BLaER1 (cell line): ENCODE measurements around the gene NEK4.

Source experiments
- H3K27ac ChIP-seq: shearing (Covaris generic); formaldehyde crosslinking; 2 replicates; pipeline ENCODE4 v1.8.1; 2022
- H3K27me3 ChIP-seq: shearing (Covaris generic); formaldehyde crosslinking; 2 replicates; pipeline ENCODE4 v1.8.1; 2022
- H3K36me3 ChIP-seq: shearing (Covaris generic); formaldehyde crosslinking; 2 replicates; pipeline ENCODE4 v1.8.1; 2022
- H3K4me1 ChIP-seq: shearing (Covaris generic); formaldehyde crosslinking; 2 replicates; pipeline ENCODE4 v1.8.1; 2022
- H3K4me2 ChIP-seq: shearing (Covaris generic); formaldehyde crosslinking; 2 replicates; pipeline ENCODE4 v1.8.1; 2022
- H3K4me3 ChIP-seq: shearing (Covaris generic); formaldehyde crosslinking; 2 replicates; pipeline ENCODE4 v1.8.1; 2022
- H3K9ac ChIP-seq: shearing (Covaris generic); formaldehyde crosslinking; 2 replicates; pipeline ENCODE4 v1.8.1; 2022
- H3K9me3 ChIP-seq: shearing (Covaris generic); formaldehyde crosslinking; 2 replicates; pipeline ENCODE4 v1.8.1; 2022
- H4K20me1 ChIP-seq: shearing (Covaris generic); formaldehyde crosslinking; 2 replicates; pipeline ENCODE4 v1.8.1; 2022
- Cebpa-rat ChIP-seq: shearing (Covaris generic); IDR thresholded peaks from 2 replicates; pipeline ENCODE4 v1.8.1; 2022

NEK4 gene

GRCh38 chr3:52794612-52795099, 23.9 kb upstream of the NEK4 start, which contains the start of gene ITIH3:
ITIH3 (plus strand) TSS chr3:52794796; CDS start chr3:52794804, 8 bp downstream.
- no peaks in the 10 kb centered on the region for H3K9me3 ChIP-seq
- no peaks in the 10 kb centered on the region for H4K20me1 ChIP-seq
- H3K4me3 ChIP-seq = 0 out of 2 replicates have a peak within 1 kb of the TSS, but pooled peaks have one; percentile 5
- H3K4me1 ChIP-seq = peaks cover 100% of the 10 kb centered on the region
- H3K27ac ChIP-seq = peak within 1 kb of the TSS; percentile 93
- no peaks in the 10 kb centered on the region for H3K27me3 ChIP-seq
- no peak for TF ChIP-seq Cebpa-rat
- peak within 1 kb of the TSS; percentile 90 for H3K4me2 ChIP-seq
- H3K9ac ChIP-seq = peak within 1 kb of the TSS; percentile 79
- no peaks in the 10 kb centered on the region for H3K36me3 ChIP-seq

DNA sequence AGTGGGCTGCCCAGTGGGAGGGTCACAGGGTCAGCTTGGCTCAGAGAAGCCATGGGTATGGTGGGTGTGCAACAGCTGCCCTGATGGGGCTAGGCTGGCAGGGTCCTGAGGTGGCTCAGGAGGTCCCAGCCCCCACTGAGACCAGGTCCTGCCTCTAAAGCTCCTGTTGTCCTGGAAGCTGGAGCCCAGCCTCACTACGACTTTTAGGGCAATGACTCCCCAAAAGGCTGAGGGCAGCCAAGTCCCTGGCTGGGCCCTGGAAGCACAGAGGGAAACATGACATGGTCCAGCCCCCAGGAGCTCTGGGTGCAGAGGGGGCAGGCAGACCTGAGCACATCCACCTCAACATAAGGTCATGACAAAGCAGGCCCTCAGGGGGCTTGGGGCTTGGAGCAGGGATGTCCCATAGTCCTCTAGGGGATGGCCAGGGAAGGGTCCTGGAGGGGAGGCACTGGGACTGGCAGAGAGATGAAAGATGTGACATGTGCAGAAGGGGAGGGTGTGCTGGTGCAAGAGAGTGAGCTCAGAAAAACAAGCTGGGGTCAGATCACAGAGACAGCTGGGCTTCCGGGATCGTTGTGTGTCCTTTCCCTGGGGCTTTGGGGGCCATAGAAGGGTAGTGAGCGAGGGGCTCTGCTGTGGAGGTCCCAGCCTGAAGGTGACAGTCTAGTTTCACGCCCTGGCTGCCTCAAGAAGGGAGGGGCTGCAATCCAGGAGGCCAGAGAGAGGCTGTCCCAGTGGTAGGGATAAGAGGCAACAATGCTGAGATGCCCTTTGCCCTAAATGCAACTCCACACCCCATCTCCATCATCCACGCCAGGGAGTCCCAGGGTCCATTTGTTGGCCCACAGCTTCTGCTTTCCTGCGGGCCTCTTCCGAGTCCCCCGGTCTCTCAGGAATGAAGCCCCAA, 23.2 kb upstream of the NEK4 start:
- Histone ChIP-seq H3K36me3 (no peaks in the 10 kb centered on the region), H3K9me3 (no peaks in the 10 kb centered on the region), H4K20me1 (no peaks in the 10 kb centered on the region), H3K4me1 (peaks cover 100% of the 10 kb centered on the region), H3K4me2 (peak overlapping the region; percentile 90), H3K4me3 (0 out of 2 replicates have a peak overlapping the region, but pooled peaks have one; percentile 5), H3K27ac (peak overlapping the region; percentile 93), H3K27me3 (no peaks in the 10 kb centered on the region), H3K9ac (peak overlapping the region; percentile 79)
- no peak for TF ChIP-seq Cebpa-rat

GRCh38 chr3:52792961-52793695, 22.4 kb upstream of the NEK4 start:
- TF ChIP-seq Cebpa-rat = peak; percentile 22; the same call in 1 of the 2 replicates
- H3K4me1 ChIP-seq = peaks cover 98% of the 10 kb centered on the region

DNA sequence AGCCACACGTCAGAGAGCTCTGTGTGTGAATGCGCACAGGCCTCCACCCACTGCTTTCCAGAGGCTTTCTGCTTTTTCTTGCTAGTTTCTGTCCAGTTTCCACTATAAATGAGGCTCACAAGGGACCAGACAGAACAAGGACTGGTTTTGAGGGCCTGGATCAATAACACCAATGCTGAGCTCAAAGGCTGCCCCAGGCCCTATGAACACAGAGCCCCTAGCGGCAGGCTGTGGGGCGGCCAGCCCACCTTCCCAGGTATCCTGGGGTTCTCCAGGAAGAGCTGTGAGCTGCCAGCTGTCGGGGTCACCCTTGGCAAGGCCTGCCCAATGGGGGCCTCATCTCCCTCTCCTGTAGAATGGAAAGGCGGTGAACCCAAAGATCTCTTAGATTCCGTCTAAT, 21.7 kb upstream of the NEK4 start:
- no peak overlapping the region for H3K4me3 ChIP-seq
- H3K4me2 ChIP-seq = peak overlapping the region; percentile 90
- H3K9me3 ChIP-seq = no peaks in the 10 kb centered on the region
- H3K27ac ChIP-seq = peak overlapping the region; percentile 93
- no peak for TF ChIP-seq Cebpa-rat
- no peaks in the 10 kb centered on the region for H3K27me3 ChIP-seq
- no peaks in the 10 kb centered on the region for H3K36me3 ChIP-seq
- no peaks in the 10 kb centered on the region for H4K20me1 ChIP-seq
- peak overlapping the region; percentile 79 for H3K9ac ChIP-seq
- peaks cover 91% of the 10 kb centered on the region for H3K4me1 ChIP-seq

More at GRCh38 chr3:52792961-52793695, 22.4 kb upstream of the NEK4 start:
- Histone ChIP-seq H3K27ac (peak overlapping the region; percentile 93), H3K27me3 (no peaks in the 10 kb centered on the region), H3K36me3 (no peaks in the 10 kb centered on the region), H3K9ac (peak overlapping the region; percentile 79), H3K9me3 (no peaks in the 10 kb centered on the region), H3K4me3 (no peak overlapping the region), H4K20me1 (no peaks in the 10 kb centered on the region), H3K4me2 (peak overlapping the region; percentile 90)

DNA sequence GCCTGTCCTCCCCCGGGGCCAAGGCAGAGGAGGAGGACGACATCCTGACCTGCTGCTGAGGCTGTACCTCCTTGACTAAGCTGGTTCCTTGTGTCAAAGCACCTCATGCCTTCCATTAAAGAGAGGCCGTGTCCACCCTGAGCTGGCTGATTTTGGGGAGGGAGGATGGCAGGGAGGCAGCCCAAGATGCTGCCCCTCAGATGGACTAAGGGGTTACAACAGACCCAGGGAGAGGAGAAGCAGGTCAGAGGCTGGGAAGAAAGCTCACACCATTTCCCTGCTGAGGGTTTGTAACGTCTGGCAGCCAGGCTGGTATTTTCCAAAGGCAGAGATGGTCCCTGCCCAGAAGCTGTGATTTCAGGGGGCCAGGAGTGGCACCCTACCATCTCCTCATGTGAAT, 21.2 kb upstream of the NEK4 start:
- Histone ChIP-seq H3K27ac (peak overlapping the region; percentile 93), H3K27me3 (no peaks in the 10 kb centered on the region), H3K4me3 (no peak overlapping the region), H4K20me1 (no peaks in the 10 kb centered on the region), H3K4me2 (peak overlapping the region; percentile 90), H3K4me1 (peaks cover 86% of the 10 kb centered on the region), H3K36me3 (no peaks in the 10 kb centered on the region), H3K9me3 (no peaks in the 10 kb centered on the region), H3K9ac (peak overlapping the region; percentile 79)
- TF ChIP-seq Cebpa-rat = no peak

DNA sequence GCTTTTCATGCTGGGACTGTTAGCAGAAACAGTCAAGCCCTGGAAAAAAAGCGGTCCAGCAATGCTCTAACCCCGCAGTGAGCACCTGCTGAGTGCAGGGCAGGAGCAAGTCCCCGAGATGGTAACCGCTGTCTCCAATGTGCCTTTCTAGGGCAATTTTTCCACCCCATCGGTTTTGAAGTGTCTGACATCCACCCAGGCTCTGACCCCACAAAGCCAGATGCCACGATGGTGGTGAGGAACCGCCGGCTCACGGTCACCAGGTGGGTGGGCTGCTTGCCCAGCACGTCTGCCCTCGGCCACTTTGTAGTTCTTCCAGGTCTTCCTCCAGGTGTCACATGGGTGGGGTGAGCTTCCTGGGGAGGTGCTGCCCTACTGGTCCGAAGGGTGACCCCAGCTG, 20.6 kb upstream of the NEK4 start:
- peak overlapping the region; percentile 93 for H3K27ac ChIP-seq
- H3K4me1 ChIP-seq = peaks cover 81% of the 10 kb centered on the region
- peak overlapping the region; percentile 90 for H3K4me2 ChIP-seq
- no peak for TF ChIP-seq Cebpa-rat
- H3K9me3 ChIP-seq = no peaks in the 10 kb centered on the region
- no peaks in the 10 kb centered on the region for H3K36me3 ChIP-seq
- H3K4me3 ChIP-seq = 0 out of 2 replicates have a peak overlapping the region, but pooled peaks have one; percentile 4
- no peaks in the 10 kb centered on the region for H4K20me1 ChIP-seq
- peak overlapping the region; percentile 79 for H3K9ac ChIP-seq
- no peaks in the 10 kb centered on the region for H3K27me3 ChIP-seq

DNA sequence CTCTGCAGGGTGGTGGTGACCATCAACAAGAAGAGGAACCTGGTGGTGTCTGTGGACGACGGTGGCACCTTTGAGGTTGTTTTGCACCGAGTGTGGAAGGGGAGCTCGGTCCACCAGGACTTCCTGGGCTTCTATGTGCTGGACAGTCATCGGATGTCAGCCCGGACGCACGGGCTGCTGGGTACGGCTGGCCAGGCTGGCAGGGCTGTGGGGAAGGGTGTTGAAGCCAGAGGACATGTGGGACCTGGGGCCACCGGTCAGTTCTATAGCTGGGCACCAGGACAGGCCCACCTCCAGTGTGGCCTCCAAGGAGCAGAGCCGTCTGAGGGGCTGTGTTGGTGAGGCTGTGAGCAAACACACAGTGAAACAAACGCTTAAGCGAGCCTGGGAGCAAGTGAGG, 20.0 kb upstream of the NEK4 start:
- Histone ChIP-seq H3K4me2 (peak overlapping the region; percentile 90), H3K9ac (peak overlapping the region; percentile 79), H3K36me3 (no peaks in the 10 kb centered on the region), H3K27me3 (no peaks in the 10 kb centered on the region), H3K4me3 (0 out of 2 replicates have a peak overlapping the region, but pooled peaks have one; percentile 4), H3K4me1 (peaks cover 74% of the 10 kb centered on the region), H3K27ac (peak overlapping the region; percentile 93), H3K9me3 (no peaks in the 10 kb centered on the region), H4K20me1 (no peaks in the 10 kb centered on the region)
- TF ChIP-seq Cebpa-rat = no peak

DNA sequence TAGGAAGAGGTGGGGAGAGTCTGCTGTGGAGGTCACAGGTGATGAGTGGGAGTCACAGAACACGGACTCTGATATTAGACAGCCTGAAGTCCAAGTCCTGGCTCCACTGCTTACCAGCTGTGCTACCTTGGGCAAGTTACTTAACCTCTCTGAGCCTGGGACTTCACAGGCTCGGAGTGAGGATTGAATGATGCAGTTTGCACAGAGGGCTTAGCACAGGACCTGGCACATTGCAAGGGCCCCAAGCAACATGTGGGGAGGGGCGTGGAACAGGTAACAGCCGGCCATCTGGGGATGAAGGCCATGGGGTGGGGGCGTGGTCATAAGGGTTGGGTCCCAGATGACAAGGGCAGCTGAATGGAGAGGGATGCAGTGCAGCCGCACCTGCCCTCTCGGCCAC, 19.6 kb upstream of the NEK4 start:
- no peak for TF ChIP-seq Cebpa-rat
- Histone ChIP-seq H3K4me2 (peak overlapping the region; percentile 90), H3K27me3 (no peaks in the 10 kb centered on the region), H3K36me3 (no peaks in the 10 kb centered on the region), H3K27ac (peak overlapping the region; percentile 93), H4K20me1 (no peaks in the 10 kb centered on the region), H3K9ac (peak overlapping the region; percentile 79), H3K4me1 (peaks cover 70% of the 10 kb centered on the region), H3K9me3 (no peaks in the 10 kb centered on the region), H3K4me3 (no peak overlapping the region)

- Histone ChIP-seq H3K9ac (peak overlapping the region; percentile 26; the same call in 1 of the 2 replicates), H4K20me1 (no peaks in the 10 kb centered on the region), H3K4me3 (no peak overlapping the region), H3K4me1 (peaks cover 64% of the 10 kb centered on the region), H3K9me3 (no peaks in the 10 kb centered on the region), H3K4me2 (peak overlapping the region; percentile 90), H3K27me3 (no peaks in the 10 kb centered on the region), H3K36me3 (no peaks in the 10 kb centered on the region), H3K27ac (peak overlapping the region; percentile 93)
- no peak for TF ChIP-seq Cebpa-rat
These were observed 19.0 kb upstream of the NEK4 start for GRCh38 chr3:52789746-52790040.
